K562 (cell line): Measurements from ENCODE around the gene YIPF5. TPM values are rescaled to one million over a fixed set of nuclear protein-coding genes. Genes with fewer than 3 reads are reported as not detected.

Experiments
- ATAC-seq: fragments of 200-7000 bp; cut with Tn5 transposase; 3 replicates; pipeline ENCODE4 v1.9.1; 2020; ENCODE audit warnings: moderate library complexity
- BruUV-seq: library from RNA; stranded (reverse); fragments of 400-500 nt; replicated peaks from 2 replicates; lab custom pipeline; 2021; lab: Mats Ljungman, UMichigan
- CTCF ChIA-PET: fragments of 300-600 bp; formaldehyde crosslinking; extraction: SDS; loops from one replicate; lab custom pipeline; 2021; ENCODE audit warnings: low intra/inter-chr PET ratio; lab: Yijun Ruan, JAX
- POLR2A ChIA-PET: fragments of 300-600, 350-650 bp; sonication (Branson Sonifier 250); formaldehyde crosslinking; extraction: SDS; loops from one replicate; lab custom pipeline; 2021; ENCODE audit warnings: antibody characterized with exemption, inconsistent platforms; lab: Yijun Ruan, JAX
- DNase-seq, 4 experiments: peaks; one replicate each; pipeline versions ENCODE4 v3.0.0 to v3.0.0-alpha.2; 2011 to 2018; ENCODE audit warnings: low spot score in 3 of 4, mixed read lengths in 3 of 4; ENCODE audit errors: extremely low read depth in 1 of 4
- FAIRE-seq: peaks from 2 replicates; lab custom pipeline; 2011; peaks lifted over from hg19 to GRCh38; lab: Jason Lieb, UNC
- H2AFZ ChIP-seq: 2 replicates; pipeline ENCODE4 v1.6.0; 2011; ENCODE audit warnings: low read depth, low read length, control low read depth, inconsistent platforms
- H3K27ac ChIP-seq: fragments of 200-600 bp; 3 replicates; pipeline ENCODE4 v1.8.0; 2011; ENCODE audit warnings: low read depth, mild to moderate bottlenecking, control low read depth, inconsistent platforms, low read length, moderate library complexity, mixed read lengths; ENCODE audit errors: extremely low read depth
- H3K27me3 ChIP-seq, 2 experiments: fragments of 300-600 bp in 1 of 2; 2 replicates in 1 of 2; 3 replicates in 1 of 2; pipeline versions ENCODE4 v1.6.0 to v1.8.0; 2011; ENCODE audit warnings: inconsistent platforms in 2 of 2, low read length in 2 of 2, mild to moderate bottlenecking in 1 of 2, mixed read lengths in 1 of 2, moderate library complexity in 1 of 2; ENCODE audit not compliant: control insufficient read depth in 2 of 2, insufficient read depth in 2 of 2
- H3K36me3 ChIP-seq: fragments of 300-600 bp; 3 replicates; pipeline ENCODE4 v1.8.0; 2011; ENCODE audit warnings: mild to moderate bottlenecking, low read length, inconsistent platforms; ENCODE audit not compliant: control insufficient read depth, insufficient read depth
- H3K4me1 ChIP-seq, 2 experiments: fragments of 200-600 bp in 1 of 2; replicated peaks in 1 of 2; 2 replicates in 1 of 2; 3 replicates in 1 of 2; pipeline versions ENCODE4 v1.5.1 to v1.8.0; 2011; ENCODE audit warnings: inconsistent platforms in 2 of 2, low read length in 2 of 2, mild to moderate bottlenecking in 1 of 2, mixed read lengths in 1 of 2, moderate library complexity in 1 of 2; ENCODE audit not compliant: control insufficient read depth in 2 of 2, insufficient read depth in 2 of 2
- H3K4me2 ChIP-seq: 2 replicates; pipeline ENCODE4 v1.6.1; 2011; ENCODE audit warnings: low read length, control low read depth, inconsistent platforms, mixed read lengths; ENCODE audit not compliant: insufficient read depth
- H3K4me3 ChIP-seq: fragments of 200-600 bp; sonication (generic), shearing (Covaris generic); 2 replicates; pipeline ENCODE4 v1.5.1; 2016; ENCODE audit warnings: control low read depth, inconsistent platforms
- H3K79me2 ChIP-seq: fragments of 200-600 bp; 3 replicates; pipeline ENCODE4 v1.8.0; 2011; ENCODE audit warnings: low read length, inconsistent platforms; ENCODE audit not compliant: control insufficient read depth, insufficient read depth
- H3K9ac ChIP-seq, 2 experiments: 2 replicates each; pipeline versions ENCODE4 v1.6.0 to v1.6.1; 2011; ENCODE audit warnings: low read depth in 2 of 2, low read length in 2 of 2, control low read depth in 1 of 2, inconsistent platforms in 1 of 2, mild to moderate bottlenecking in 1 of 2, mixed read lengths in 1 of 2; ENCODE audit not compliant: insufficient read depth in 1 of 2
- H3K9me1 ChIP-seq: one replicate; pipeline ENCODE4 v1.6.0; 2011; ENCODE audit warnings: inconsistent platforms, mild to moderate bottlenecking, low read length, moderate library complexity; ENCODE audit not compliant: control insufficient read depth, insufficient read depth
- H3K9me3 ChIP-seq: replicated peaks from 2 replicates; pipeline ENCODE4 v1.5.1; 2011; ENCODE audit warnings: low read depth, low read length, inconsistent platforms; ENCODE audit not compliant: control insufficient read depth, insufficient read depth
- H4K20me1 ChIP-seq: replicated peaks from 2 replicates; pipeline ENCODE4 v1.6.1; 2011; ENCODE audit warnings: low read length, inconsistent platforms, mixed read lengths; ENCODE audit not compliant: control insufficient read depth, insufficient read depth
- ARNT ChIP-seq, 2 experiments: fragments of 450-650 bp; IDR thresholded peaks; 2 replicates each; pipeline ENCODE4 v1.6.1; 2016; ENCODE audit warnings: mild to moderate bottlenecking in 1 of 2
- FOXA1 ChIP-seq: fragments of 450-650 bp; IDR thresholded peaks from 2 replicates; pipeline ENCODE4 v1.6.1; 2016; ENCODE audit warnings: mild to moderate bottlenecking, borderline replicate concordance
- GMEB1 ChIP-seq: fragments of 250-450 bp; sonication (Bioruptor Pico); IDR thresholded peaks from 2 replicates; pipeline ENCODE4 v1.4.0; 2020; ENCODE audit warnings: mild to moderate bottlenecking
- PHTF2 ChIP-seq: fragments of 250-450 bp; sonication (Bioruptor Pico); IDR thresholded peaks from 2 replicates; pipeline ENCODE4 v1.5.0; 2021; ENCODE audit warnings: mild to moderate bottlenecking
- SNRNP70 ChIP-seq: fragments of 200-400 bp; formaldehyde crosslinking; optimal IDR thresholded peaks from 2 replicates; pipeline ENCODE3; 2017; ENCODE audit warnings: low read depth, low read length
- TCFL5 ChIP-seq: fragments of 250-450 bp; sonication (Bioruptor Pico); conservative IDR thresholded peaks from 2 replicates; pipeline ENCODE4 v1.6.1; 2021; ENCODE audit warnings: mild to moderate bottlenecking, moderate library complexity, matching md5 sums
- VEZF1 ChIP-seq: fragments of 200-800 bp; sonication (Bioruptor generic); IDR thresholded peaks from 2 replicates; pipeline ENCODE4 v1.6.1; 2017; ENCODE audit warnings: missing genetic modification characterization, missing compliant biosample characterization
- ZBTB34 ChIP-seq: fragments of 250-450 bp; sonication (Bioruptor Pico); IDR thresholded peaks from 2 replicates; pipeline ENCODE4 v1.8.0; 2021; ENCODE audit warnings: mild to moderate bottlenecking, moderate library complexity
- ZNF395 ChIP-seq: fragments of 200-800 bp; sonication (Bioruptor generic); IDR thresholded peaks from 2 replicates; pipeline ENCODE4 v1.6.1; 2017; ENCODE audit warnings: missing genetic modification characterization, missing compliant biosample characterization
- WGBS: fragments of 100-300 bp; shearing (Covaris generic); methylation state at CpG from one replicate; pipeline ENCODE4 v1.1.6; 2016; ENCODE audit warnings: low coverage, mixed read lengths; ENCODE audit not compliant: insufficient coverage; ENCODE audit errors: missing lambda C conversion rate; 5-methylcytosine and 5-hydroxymethylcytosine counted together
- in situ Hi-C: fragments of 300-500 bp; cut with MboI; formaldehyde crosslinking; loops from 4 replicates; pipeline ENCODE4 v1.15.0; 2018; ENCODE audit warnings: inconsistent platforms, mixed read lengths
- intact Hi-C: fragments of 100-400 bp; cut with micrococcal nuclease; formaldehyde crosslinking; loops from 2 replicates; pipeline ENCODE4 v1.14.2; 2022
- polyA plus RNA-seq, 8 experiments: library from polyadenylated mRNA; depleted of rRNA in 4 of 8; stranded (reverse) in 5 of 8; unstranded in 3 of 8; fragments of >200 nt; fragmentation: Nextera tagmentation in 2 of 8; fragmentation: Illumina TruSeq in 1 of 8; extraction: Ambion mirVana in 2 of 8; extraction: Trizol in 1 of 8; gene quantifications; 2 replicates each; pipeline versions ENCODE4 v1.2.1 to v1.2.3, GENCODE V29; 2011 to 2014; ENCODE audit warnings: inconsistent platforms in 1 of 8, missing spikeins in 1 of 8
- total RNA-seq, 7 experiments: library from RNA; depleted of rRNA in 6 of 7; stranded (reverse); fragments of >200 nt in 6 of 7; fragmentation: Illumina TruSeq in 2 of 7; extraction: Trizol in 2 of 7; gene quantifications; 2 replicates each; pipeline versions ENCODE4 v1.2.1 to v1.2.3, GENCODE V29; 2011 to 2021; ENCODE audit warnings: low replicate concordance in 1 of 7
- TF ChIP-seq, protein P1 (sequence below): fragments of 250-450 bp; sonication (Bioruptor Pico); IDR thresholded peaks from 2 replicates; pipeline ENCODE4 v1.8.0; 2021; ENCODE audit warnings: moderate library complexity, mild to moderate bottlenecking, inconsistent platforms
- TF ChIP-seq, protein P2 (sequence below): fragments of 250-450 bp; sonication (Bioruptor Pico); IDR thresholded peaks from 2 replicates; pipeline ENCODE4 v1.5.0; 2021; ENCODE audit warnings: mild to moderate bottlenecking, moderate library complexity

YIPF5 gene
- total and polyA plus RNA-seq, 9 of the 15 experiments (the other 6 are each of a cell fraction or from before 2014, with no cell fraction given): 12.1 to 52.9 (median 33.7) TPM

DNA sequence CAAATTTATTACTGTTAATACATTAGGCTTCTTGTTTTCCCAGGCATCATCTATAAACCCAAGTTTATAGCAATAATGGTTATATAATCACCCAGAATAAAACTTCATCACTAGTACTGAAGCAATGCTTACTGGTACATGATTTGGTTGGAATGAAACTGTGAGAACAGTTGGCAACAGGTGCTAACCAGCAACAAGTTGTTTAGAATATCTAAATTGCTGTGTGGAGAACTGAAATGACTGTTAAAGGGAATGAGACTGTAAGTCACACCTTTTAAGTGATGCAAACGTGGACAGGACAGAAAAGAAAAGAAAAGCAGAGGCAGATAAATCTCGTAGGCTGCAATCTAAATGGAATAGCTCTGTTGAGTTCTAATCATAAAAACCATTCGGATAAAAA lies 2.5 kb downstream of the YIPF5 start:
- ChIA-PET CTCF (no interaction called here), POLR2A (no interaction called here)
- Histone ChIP-seq H3K4me2 (no peak overlapping the region), H3K4me1 (peaks cover 0 to 9% of the 10 kb centered on the region in 2 experiments; a peak in 2 of 5 replicates), H3K27ac (no peak overlapping the region), H3K9me1 (no peaks in the 10 kb centered on the region), H2AFZ (no peak overlapping the region), H3K4me3 (no peak overlapping the region), H3K79me2 (peaks cover 40% of the 10 kb centered on the region), H3K9ac (no peak overlapping the region), H4K20me1 (no peaks in the 10 kb centered on the region), H3K36me3 (peaks cover 63% of the 10 kb centered on the region), H3K27me3 (no peaks in the 10 kb centered on the region), H3K9me3 (no peaks in the 10 kb centered on the region)
- 84% methylated on average over 3 of the region's 3 CpGs for WGBS
- DNase-seq (no peak), ATAC-seq (no peak), FAIRE-seq (no peak)
- BruUV-seq: no TSS peak
- in situ Hi-C loops: no loop called here
- intact Hi-C loops: no loop called here
- no peak for TF ChIP-seq GMEB1 (CRISPR knock-in tag)
- TF ChIP-seq, protein P1, sequence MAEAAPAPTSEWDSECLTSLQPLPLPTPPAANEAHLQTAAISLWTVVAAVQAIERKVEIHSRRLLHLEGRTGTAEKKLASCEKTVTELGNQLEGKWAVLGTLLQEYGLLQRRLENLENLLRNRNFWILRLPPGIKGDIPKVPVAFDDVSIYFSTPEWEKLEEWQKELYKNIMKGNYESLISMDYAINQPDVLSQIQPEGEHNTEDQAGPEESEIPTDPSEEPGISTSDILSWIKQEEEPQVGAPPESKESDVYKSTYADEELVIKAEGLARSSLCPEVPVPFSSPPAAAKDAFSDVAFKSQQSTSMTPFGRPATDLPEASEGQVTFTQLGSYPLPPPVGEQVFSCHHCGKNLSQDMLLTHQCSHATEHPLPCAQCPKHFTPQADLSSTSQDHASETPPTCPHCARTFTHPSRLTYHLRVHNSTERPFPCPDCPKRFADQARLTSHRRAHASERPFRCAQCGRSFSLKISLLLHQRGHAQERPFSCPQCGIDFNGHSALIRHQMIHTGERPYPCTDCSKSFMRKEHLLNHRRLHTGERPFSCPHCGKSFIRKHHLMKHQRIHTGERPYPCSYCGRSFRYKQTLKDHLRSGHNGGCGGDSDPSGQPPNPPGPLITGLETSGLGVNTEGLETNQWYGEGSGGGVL (CRISPR knock-in tag): no peak
- no peak for TF ChIP-seq PHTF2
- no peak for TF ChIP-seq ARNT (IDR thresholded peaks at IDR 0.05)
- no peak for TF ChIP-seq ZBTB34 (CRISPR knock-in tag)
- no peak for TF ChIP-seq SNRNP70
- TF ChIP-seq, protein P2, sequence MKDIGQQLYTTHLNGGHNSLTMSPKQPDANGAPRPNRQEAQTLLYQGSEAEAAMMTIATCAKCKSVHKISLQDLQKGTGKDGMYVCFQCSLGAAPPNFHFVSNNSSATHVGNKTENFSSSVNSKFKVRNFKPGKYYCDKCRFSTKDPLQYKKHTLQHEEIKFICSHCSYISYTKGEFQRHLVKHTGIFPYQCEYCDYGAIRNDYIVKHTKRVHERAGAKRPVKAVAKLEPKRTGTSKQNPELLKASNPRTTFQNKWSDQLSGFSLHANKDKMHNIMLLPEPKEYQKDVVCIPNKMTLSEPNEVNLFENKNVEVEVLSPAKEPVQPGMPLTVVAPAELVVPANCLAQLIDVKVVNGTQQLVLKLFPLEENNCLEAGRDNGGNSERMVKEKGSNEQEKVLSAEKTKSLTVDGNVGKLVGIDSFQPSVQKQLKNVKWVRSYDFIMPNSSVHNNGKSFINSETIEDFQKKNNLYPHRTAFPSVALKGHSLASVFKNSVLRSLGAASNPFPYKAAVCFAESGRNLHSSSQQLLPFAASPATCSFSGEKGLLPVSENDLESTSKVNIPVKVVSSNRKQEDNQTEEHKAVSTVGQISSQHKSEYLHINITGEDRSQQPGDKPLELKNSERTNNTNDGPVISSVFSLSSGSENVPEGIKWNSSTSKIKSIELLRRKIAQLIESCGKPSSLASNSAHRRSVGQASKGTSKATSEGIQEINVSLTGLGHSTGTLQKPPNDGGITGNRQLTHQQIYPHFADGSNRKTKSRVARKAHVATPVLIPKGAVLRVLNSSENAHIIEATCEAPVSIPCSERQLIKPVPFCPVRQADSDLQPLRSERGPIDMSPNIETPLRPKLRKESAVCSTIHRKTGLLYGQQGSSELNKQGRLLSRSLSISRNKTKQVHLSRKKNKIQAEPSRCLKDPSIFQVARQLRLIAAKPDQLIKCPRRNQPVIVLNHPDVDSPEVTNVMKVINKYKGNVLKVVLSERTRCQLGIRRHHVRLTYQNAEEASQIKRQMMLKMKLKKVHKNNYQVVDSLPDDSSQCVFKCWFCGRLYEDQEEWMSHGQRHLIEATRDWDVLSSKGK (CRISPR knock-in tag): no peak
- TF ChIP-seq ZNF395 (CRISPR knock-in tag): no peak
- no peak for TF ChIP-seq VEZF1 (CRISPR knock-in tag)
- no peak for TF ChIP-seq TCFL5
- TF ChIP-seq FOXA1: no peak
